AG08395 (cell line): ENCODE results near the gene NES.

Source experiments
- DNase-seq: peaks from one replicate; pipeline ENCODE4 v3.0.0; 2012; ENCODE audit warnings: mixed read lengths, low spot score

The NES gene, protein sequence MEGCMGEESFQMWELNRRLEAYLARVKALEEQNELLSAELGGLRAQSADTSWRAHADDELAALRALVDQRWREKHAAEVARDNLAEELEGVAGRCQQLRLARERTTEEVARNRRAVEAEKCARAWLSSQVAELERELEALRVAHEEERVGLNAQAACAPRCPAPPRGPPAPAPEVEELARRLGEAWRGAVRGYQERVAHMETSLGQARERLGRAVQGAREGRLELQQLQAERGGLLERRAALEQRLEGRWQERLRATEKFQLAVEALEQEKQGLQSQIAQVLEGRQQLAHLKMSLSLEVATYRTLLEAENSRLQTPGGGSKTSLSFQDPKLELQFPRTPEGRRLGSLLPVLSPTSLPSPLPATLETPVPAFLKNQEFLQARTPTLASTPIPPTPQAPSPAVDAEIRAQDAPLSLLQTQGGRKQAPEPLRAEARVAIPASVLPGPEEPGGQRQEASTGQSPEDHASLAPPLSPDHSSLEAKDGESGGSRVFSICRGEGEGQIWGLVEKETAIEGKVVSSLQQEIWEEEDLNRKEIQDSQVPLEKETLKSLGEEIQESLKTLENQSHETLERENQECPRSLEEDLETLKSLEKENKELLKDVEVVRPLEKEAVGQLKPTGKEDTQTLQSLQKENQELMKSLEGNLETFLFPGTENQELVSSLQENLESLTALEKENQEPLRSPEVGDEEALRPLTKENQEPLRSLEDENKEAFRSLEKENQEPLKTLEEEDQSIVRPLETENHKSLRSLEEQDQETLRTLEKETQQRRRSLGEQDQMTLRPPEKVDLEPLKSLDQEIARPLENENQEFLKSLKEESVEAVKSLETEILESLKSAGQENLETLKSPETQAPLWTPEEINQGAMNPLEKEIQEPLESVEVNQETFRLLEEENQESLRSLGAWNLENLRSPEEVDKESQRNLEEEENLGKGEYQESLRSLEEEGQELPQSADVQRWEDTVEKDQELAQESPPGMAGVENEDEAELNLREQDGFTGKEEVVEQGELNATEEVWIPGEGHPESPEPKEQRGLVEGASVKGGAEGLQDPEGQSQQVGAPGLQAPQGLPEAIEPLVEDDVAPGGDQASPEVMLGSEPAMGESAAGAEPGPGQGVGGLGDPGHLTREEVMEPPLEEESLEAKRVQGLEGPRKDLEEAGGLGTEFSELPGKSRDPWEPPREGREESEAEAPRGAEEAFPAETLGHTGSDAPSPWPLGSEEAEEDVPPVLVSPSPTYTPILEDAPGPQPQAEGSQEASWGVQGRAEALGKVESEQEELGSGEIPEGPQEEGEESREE (N-terminal part only)

DNA sequence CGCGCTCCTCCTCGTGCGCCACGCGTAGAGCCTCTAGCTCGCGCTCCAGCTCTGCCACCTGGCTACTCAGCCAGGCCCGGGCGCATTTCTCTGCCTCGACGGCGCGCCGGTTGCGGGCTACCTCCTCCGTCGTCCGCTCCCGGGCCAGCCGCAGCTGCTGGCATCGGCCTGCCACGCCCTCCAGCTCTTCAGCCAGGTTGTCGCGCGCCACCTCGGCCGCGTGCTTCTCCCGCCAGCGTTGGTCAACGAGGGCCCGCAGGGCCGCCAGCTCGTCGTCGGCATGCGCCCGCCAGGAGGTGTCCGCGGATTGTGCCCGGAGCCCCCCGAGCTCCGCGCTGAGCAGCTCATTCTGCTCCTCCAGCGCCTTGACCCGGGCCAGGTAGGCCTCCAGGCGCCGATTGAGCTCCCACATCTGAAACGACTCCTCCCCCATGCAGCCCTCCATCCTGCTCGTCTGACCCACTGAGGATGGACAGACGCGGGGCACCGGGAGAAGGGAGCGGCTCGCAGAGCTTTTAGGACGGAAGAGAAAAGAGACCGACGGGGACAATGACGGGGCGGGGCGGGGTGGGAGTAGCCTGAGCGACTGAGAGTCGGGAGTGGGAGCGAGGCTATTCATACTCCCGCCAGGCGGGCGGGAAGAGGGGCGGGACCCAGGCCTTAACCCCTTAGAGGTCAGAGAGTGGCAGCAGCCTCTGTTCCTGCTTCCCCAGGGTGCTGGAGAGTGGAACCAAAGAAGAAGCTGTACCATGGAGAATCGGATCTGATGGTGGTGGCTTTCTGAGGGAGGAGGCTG is at the start of gene NES:
Gene NES (minus strand): TSS at position 588 of the 796 bp plus-strand sequence. CDS start 143 bp downstream, at position 445.
- DNase-seq = peak; percentile 51

DNA sequence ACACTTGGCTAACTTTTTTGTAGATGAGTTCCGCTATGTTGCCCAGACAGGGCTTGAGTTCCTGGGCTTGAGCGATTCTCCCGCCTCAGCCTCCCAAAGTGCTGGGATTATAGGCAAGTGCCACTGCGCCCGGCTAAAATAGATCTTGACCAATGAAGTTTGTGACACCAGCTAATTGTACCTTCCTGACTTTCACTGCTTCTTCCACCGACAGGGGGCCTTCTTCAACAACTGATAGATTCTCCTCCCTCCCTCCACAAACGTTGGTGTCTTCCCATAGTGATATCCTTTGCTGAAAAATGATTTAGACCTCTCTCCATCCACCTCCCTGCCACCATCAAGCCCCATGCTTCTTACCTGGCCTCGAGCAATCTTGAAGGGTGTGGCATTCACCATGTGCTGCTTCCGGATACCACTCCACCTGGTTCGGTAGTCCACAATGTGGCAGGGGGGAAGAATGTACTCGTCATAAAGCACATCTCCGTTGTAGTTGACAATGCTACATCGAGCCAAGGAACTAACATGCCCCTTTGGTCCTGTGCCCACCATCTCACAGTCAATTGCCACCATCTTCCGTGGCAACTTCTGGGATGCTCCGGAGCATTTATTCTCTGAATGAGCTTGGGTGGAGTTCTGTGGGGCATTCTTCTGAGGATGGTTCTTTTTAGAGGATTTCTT is 49.5 kb upstream of the NES start:
- peak; percentile 75 for DNase-seq

DNA sequence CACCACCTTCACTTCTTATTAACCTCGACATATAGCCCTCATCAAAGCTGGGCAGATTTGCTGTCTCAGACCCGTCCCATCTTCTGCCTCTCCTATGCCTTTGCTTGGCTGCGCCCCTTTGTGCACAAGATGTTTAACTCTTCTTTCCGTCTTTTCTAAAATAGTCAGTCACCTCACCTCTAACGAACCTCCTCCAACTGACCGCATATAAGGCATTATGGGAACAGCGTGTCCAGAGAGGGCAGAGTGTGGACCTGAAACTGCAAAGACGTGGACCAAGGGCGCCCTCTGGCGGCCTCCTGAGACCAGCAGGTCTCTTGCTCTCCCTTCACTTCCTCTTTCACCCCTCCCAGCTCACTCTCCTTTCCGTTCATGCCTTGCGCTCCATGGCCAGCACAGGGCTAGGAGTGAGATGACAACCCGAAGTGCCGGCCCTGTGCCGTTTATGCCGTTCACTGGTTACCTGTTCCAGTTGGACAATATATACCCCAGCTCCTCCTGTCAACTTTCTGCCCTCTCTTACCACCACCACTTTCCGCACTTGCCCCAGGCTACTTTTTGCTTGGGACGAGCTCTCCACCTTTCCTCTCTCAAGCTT is 48.6 kb upstream of the NES start:
- DNase-seq = peak; percentile 89

DNA sequence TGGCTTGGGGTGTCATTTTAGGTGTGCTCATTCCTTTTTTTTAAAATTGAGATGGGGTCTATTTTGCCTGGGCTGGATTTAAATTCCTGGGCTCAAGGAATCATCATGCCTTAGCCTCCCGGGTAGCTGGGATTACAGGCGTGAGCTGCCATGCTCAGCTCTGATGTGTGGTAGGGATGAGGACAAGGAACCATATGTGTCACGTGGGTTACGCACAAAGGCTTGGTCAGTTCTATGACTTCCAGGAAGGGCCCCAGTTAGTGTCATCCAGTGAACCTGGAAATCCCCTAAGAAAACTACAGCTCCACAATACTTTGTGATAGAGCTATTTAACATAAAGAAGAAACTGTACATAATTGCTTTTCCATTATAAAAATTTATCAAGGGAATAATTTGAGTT is 44.3 kb upstream of the NES start:
- no peak for DNase-seq

DNA sequence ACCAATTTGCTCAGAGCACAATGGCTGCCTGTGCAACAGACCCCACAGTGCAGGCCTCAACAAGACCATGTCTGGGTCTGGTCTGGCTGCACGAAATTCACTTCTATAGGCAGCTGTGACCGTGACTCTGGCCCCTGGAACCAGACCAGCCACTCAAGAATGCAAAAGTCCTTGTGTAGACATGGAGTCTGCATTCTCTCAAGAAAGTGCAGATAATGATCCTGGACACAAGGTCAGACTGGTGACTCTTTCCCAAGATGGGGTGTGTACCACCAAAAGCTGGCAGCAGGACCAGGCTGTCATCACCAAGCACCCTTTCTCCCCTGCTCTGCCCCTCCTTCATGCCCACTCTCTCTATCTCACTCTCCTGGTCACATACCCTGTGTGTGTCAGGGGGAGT is 43.9 kb upstream of the NES start:
- DNase-seq = no peak

DNA sequence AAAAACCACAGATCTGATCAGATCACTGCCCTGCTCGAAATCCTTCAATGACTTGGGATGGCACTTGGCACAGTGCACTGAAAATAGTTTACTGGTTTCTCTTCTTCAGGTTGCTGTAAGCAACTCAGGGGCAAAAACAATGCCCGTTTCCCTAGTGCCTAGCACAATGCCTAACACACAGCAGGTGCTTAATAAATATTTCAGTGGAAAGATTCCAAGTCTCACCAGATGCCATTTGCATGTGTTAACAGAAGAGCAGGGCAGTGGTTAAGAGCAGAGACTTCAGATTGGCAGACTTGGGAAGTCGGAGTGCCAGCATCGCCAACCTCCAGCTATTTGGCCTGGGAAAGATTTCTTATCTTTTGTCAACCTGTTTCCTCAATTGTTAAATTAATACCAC is 40.1 kb upstream of the NES start:
- no peak for DNase-seq

DNA sequence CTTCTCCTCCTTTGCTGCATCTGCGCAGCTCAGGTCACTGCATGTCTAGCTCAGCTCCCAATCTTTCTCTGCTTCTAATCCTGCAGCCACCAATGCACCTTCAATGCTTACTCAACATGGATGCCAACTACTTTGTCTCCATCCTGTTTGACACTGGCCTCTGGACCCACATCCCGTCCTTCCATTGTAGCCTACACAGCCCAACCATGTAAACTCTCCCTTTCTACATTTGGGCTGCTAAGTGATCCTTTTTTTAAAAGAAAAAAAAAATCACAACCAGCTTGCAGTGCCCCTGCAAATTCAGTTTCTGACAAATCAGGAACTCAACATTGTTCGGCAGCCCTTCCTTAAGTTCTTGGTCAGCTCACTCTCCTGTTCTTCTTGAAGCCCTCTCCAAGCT is 37.6 kb upstream of the NES start:
- DNase-seq = no peak

DNA sequence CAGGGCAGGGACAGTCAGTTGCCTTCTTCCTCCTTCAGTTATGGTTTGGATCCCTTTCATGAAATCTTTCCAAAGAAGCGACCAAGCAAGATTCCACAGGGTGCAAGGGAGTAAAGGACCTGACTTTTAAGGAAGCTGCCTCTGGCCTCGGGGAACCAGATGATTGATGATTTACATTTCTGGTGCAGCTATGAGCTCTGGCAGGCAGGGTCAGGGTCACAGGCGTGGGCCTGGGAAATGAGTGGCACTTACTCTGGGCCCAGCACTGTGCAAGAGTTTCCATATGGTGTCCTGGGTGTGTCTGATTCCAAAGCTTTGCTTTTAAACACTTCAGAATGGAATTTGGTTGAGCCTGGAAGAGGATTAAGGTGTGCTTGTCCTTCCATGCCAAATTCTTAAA is 35.4 kb upstream of the NES start:
- DNase-seq = no peak

DNA sequence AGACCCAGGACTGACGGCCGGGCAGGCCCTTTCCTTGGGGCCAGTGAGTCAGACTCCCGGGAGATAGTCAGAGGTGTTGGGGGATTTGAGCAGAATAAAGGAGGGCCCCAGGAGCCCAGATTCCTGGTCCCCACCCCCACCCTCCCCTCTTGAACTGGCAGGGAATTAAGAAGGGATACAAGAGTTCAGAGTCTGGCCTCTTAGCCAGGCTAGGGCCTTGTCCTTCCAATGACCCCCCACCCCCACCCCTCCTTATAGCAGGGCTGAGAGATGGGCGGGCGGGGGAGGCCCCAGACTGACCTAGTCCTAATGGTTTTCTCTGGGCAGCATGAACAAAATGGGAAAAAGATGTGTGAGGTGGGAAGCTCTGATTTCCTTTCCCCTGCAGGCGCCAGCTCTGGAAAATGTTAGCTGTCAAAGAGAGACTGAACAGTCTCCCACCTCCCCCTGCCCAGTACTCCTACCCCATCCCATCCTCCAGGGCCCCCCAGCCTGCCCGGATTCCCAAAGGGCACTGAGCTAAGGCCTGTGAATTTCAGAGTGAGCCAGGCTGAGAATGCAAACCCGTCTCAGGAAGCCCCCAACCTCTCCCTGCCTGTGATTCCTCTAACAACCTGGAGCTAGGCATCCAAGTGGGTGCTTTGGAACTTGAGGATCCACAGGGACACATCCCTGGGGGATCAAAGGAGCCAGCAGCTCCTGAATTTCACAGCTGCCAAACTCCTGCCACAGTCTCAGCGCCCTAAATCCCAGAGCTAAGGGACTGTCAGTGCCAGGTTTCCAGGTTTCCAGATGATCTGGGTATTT is 34.0 kb upstream of the NES start:
- no peak for DNase-seq

DNA sequence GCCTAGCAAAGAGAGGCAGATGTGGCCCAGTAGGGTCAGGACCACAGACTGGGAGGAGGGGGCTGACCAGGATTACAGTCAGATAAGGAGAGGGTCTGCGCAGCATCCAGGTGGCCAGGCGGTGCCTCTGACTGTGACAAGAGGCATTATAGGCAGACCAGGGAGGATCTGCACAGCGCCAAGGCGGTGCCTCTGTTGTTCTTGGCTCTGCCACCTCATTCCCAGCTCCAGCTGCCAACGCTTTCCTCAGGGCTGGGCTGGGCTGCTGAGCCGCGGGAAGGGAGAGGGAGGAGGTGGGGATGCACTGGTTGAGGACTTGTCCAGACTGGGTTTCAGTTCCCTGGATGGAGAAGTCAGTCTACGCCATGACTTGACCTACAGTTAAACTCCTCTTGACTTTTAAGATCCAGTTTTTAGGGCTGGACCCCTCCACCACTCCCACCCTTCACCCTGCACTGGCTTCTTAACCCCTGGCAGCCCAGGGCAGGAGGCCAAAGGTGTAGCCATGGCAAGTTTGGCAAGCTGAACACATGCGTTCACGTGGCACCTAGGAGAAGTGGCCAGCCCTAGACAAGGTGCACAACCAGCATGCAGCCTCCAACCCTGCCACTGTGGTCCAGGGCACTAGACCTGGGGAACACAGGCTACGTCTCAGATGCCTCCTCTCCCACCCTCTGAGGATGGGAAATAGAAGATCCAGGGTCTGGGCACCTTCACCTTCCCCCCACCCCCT is 32.7 kb upstream of the NES start:
- peak; percentile 91 for DNase-seq

DNA sequence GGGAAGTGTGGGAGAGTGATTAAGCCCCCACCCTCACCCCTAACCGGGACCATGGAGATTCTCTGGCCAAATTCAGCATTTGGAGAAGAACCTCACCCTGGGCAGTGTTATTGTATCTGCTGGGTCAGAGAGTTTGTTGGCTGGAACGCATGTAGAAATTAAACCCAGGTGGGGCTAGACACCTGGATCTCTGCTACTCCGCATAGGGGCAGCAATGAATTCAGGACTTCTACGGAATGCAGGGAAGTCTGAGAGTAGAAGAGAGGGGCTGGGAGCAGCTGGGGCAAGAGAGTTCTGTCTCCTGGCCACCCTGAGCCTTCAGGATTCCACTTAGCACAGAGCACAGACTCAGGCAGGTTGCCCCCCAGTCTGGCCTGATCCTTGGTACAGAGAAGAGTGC is 31.8 kb upstream of the NES start:
- no peak for DNase-seq

DNA sequence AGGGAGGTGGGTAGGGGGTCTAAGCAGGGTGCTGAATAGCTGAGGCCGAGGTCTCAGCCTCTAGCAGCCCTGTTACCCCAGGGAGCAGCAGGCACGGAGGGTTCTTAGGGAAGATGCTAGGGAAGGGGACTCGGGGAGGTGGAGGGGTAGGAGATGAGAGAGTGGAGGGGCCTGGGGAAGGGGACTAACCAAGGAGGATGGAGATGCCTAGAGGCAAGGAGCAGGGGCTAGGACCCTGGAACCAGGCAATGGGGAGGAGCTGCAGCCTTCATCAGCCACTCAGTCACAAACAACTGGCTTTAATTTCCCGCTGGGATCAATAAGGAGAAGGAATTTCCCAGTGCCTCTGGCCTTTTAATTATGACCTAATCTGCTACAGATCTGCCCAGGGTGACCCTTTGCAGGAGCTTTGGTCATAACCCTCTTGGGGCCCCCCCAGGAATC is 31.0 kb upstream of the NES start:
- DNase-seq = peak; percentile 54

DNA sequence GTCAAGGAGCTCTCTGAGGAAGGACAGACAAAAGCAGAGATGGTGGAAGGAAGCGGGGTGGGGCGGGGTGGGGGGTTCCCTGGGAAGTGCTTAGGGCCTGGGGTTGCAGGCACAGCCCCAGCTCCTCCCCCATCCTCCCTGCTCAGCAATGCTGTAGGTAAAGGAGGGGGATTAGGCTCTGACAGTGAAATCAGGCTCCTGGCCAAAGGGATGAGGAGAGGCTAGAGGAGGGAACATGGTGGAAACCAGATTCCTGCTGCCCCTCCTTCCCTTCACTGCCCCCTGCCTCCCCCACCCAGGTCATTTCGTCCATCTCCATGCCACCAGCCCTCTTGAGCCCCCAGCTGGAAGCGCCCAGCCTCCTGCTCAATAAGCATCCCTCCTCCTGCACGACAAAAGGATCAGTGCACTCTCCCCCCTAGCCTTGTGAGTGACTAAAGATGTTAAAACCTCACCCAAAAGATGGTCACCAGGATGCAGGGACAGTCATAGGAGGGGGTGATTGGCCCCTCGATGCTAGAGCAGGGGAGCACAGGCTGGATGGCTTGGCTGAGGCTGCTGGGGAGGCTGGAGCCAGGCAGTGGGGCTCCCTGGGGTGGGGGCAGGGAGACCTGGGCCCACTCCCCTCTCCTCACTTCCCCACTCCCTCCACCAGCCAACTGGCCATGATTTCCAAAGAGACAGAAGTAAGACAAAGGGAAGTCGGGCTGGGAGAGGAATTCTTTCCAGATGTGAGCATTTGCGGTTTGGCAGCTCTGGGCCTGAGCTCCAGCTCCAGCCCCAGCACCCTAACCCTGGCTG is 30.4 kb upstream of the NES start:
- peak; percentile 74 for DNase-seq

DNA sequence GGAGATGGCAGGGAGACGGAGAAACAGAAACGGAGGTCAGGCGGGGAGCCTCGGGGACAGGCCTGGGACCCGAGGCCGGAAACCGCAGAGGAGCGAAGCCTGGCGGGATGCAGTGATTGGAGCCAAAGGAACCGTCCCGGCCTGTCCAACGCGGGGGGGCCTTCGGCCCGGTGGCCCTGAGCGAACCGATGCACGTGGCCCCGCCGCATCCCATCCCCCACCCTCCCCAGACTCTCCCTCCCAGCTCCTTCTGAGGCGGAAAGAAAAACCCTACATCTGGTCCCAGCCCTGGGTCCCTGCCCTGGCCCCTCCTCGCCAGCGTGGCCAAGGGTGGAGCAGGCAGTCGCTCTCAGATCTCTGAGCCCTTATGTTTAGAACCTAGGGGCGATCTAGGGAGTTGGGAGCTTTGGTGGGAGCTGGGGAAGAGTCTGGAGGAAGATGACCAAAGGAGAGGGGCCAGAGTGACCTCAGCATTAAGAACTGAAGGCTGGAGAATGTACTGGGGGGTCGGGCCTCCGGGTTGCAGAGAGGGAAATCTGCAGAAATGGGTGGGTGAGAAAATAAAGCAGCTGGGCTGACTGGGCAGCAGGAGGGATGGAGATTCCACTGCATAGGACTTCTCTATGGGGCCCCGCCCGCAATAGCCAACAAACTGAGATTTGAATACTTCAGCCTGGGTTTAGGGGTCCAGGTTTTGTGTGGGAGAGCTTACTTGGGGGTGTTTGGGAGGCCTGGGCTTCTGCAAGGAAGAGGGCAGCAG is 29.6 kb upstream of the NES start:
- peak; percentile 81 for DNase-seq

DNA sequence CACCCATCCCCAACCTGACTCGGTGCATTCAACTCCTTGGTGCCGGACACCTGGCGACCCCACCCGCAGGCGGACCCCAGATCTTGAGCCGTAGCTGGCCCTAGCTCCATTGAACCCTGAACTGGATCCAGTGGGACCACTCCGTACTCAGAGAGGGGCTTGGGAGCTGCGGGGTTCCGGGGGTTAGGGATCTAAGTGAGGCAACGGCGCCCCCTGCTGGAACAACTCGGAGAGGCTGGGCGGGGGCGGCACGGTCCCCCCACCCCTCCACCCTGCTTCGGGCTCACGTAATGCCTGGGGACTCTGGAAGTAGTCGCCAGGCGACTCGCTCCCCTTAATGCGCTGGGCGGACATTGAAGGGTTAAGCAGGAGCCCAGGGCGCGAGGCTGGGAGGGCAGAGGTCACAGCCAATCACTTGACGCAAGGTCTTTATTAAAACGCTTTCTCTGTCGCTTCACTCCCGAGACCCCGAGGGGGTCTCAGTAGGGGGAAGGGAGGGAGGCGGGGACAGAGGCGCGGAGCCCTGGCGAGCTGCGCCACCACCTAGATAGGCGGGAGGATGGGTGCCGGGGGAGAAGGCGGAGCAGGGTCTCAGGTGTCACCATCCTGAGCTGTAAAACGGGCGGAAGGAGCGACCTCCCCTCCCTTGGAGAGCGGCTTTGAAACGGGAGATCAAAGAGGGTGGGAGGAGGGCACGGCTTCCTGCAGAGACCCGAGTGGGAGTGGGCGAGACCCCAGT is 28.9 kb upstream of the NES start:
- DNase-seq = peak; percentile 72

DNA sequence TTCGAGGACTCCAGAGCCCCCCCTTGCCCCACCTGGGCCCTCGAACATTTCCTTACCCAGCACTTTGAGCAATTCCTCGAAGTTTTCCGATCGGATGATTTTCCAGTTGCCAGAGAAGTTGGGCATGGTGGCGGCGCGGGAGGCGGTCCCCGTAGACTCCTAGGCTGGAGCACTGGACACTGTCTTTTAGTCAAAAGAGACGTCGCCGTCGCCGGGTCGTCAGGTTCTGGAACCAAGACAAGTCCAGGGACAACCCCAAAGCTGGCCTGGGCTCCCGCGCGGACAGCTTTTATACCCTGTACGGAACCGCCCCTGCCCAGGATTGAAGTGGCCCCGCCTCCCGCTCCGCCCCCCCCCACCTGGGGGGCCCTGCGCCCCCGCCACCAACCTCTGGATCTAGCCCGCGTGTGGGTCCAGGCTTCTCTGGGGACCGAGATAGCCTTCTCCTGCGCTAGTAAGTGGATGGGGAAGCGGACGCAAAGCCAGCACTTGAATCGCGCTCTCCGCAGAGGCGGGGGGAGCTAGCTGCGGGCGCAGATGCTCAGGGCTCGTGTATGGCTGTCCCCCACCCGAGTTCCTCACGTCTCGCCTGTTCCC is 28.2 kb upstream of the NES start, which contains the start of gene CRABP2:
Gene CRABP2 (minus strand): TSS at position 263 of the 597 bp plus-strand sequence. CDS start 137 bp downstream, at position 126.
- DNase-seq = no peak
